SK-N-SH (cell line): Measurements from ENCODE around the gene CEP131. TPM values are rescaled to one million over a fixed set of nuclear protein-coding genes. Genes with fewer than 3 reads are reported as not detected.

Experiments used
- CTCF ChIA-PET: fragments of 300-600, 350-600 bp; formaldehyde crosslinking; extraction: SDS; loops from one replicate; lab custom pipeline; 2021; lab: Yijun Ruan, JAX
- POLR2A ChIA-PET: fragments of 350-600 bp; sonication (Branson Sonifier 250); formaldehyde crosslinking; extraction: SDS; loops from one replicate; lab custom pipeline; 2020; ENCODE audit warnings: antibody characterized with exemption, inconsistent platforms; lab: Yijun Ruan, JAX
- DNase-seq: peaks from one replicate; pipeline ENCODE4 v3.0.0; 2012
- H2AFZ ChIP-seq: fragments of 200-600 bp; sonication (generic); 2 replicates; pipeline ENCODE4 v1.8.1; 2016; ENCODE audit warnings: antibody characterized with exemption, mild to moderate bottlenecking, low read depth
- H3F3A ChIP-seq: fragments of 200-600 bp; sonication (generic); replicated peaks from 2 replicates; pipeline ENCODE3; 2016; ENCODE audit warnings: antibody characterized with exemption, mild to moderate bottlenecking; ENCODE audit not compliant: insufficient read depth
- H3K27ac ChIP-seq, 2 experiments: fragments of 200-500 bp in 1 of 2; fragments of 200-600 bp in 1 of 2; sonication (Bioruptor generic) in 1 of 2; sonication (generic), shearing (Covaris generic) in 1 of 2; 2 replicates each; pipeline versions ENCODE4 v1.5.1 to v1.6.1; 2014 to 2016; ENCODE audit warnings: low read depth in 2 of 2, inconsistent platforms in 1 of 2, low read length in 1 of 2, mild to moderate bottlenecking in 1 of 2, mixed read lengths in 1 of 2
- H3K27me3 ChIP-seq: fragments of 200-600 bp; sonication (generic), shearing (Covaris generic); 2 replicates; pipeline ENCODE4 v1.6.1; 2016; ENCODE audit warnings: mixed run types; ENCODE audit not compliant: insufficient read depth
- H3K36me3 ChIP-seq, 2 experiments: fragments of 200-500 bp in 1 of 2; fragments of 200-600 bp in 1 of 2; sonication (Bioruptor generic) in 1 of 2; sonication (generic) in 1 of 2; replicated peaks in 1 of 2; 2 replicates each; pipeline versions ENCODE3 to v1.5.1; 2014 to 2016; ENCODE audit warnings: low read length in 1 of 2, mild to moderate bottlenecking in 1 of 2; ENCODE audit not compliant: insufficient read depth in 2 of 2, control insufficient read depth in 1 of 2
- H3K4me1 ChIP-seq, 2 experiments: fragments of 200-500 bp in 1 of 2; fragments of 200-600 bp in 1 of 2; sonication (Bioruptor generic) in 1 of 2; sonication (generic), shearing (Covaris generic) in 1 of 2; 2 replicates each; pipeline versions ENCODE4 v1.5.1 to v1.6.1; 2014 to 2016; ENCODE audit warnings: low read depth in 1 of 2, low read length in 1 of 2, mixed run types in 1 of 2; ENCODE audit not compliant: insufficient read depth in 2 of 2, control insufficient read depth in 1 of 2
- H3K4me2 ChIP-seq: fragments of 200-600 bp; sonication (generic), shearing (Covaris generic); 2 replicates; pipeline ENCODE4 v1.6.1; 2017; ENCODE audit warnings: mixed run types
- H3K4me3 ChIP-seq, 2 experiments: fragments of 200-500 bp in 1 of 2; fragments of 200-600 bp in 1 of 2; sonication (Bioruptor generic) in 1 of 2; sonication (generic), shearing (Covaris generic) in 1 of 2; 2 replicates each; pipeline versions ENCODE4 v1.5.1 to v1.8.1; 2014 to 2016; ENCODE audit warnings: low read depth in 2 of 2, inconsistent platforms in 1 of 2, low read length in 1 of 2, mild to moderate bottlenecking in 1 of 2, mixed read lengths in 1 of 2, moderate library complexity in 1 of 2
- H3K79me2 ChIP-seq: fragments of 200-600 bp; sonication (generic); 2 replicates; pipeline ENCODE4 v1.8.1; 2017; ENCODE audit warnings: mild to moderate bottlenecking; ENCODE audit not compliant: insufficient read depth
- H3K9ac ChIP-seq: fragments of 200-600 bp; sonication (generic); 2 replicates; pipeline ENCODE4 v1.6.1; 2017; ENCODE audit warnings: mixed run types
- H3K9me2 ChIP-seq: fragments of 200-600 bp; sonication (generic); 2 replicates; pipeline ENCODE4 v1.6.1; 2017; ENCODE audit warnings: mixed run types
- H3K9me3 ChIP-seq: fragments of 200-600 bp; sonication (generic); 2 replicates; pipeline ENCODE4 v1.6.1; 2017; ENCODE audit warnings: mixed run types, mild to moderate bottlenecking, moderate library complexity
- H4K20me1 ChIP-seq: fragments of 200-600 bp; sonication (generic); 2 replicates; pipeline ENCODE4 v1.6.1; 2017; ENCODE audit warnings: mild to moderate bottlenecking, mixed run types; ENCODE audit not compliant: insufficient read depth
- CHD2 ChIP-seq: fragments of 150-350 bp; IDR thresholded peaks from 2 replicates; pipeline ENCODE4 v1.6.1; 2018; ENCODE audit warnings: low read length; ENCODE audit not compliant: partially characterized antibody
- CTCF ChIP-seq: fragments of 200-600 bp; sonication (generic); IDR thresholded peaks from 2 replicates; pipeline ENCODE4 v1.6.1; 2017; ENCODE audit warnings: antibody characterized with exemption, mild to moderate bottlenecking, moderate library complexity
- ELF1 ChIP-seq: IDR thresholded peaks from 2 replicates; pipeline ENCODE4 v1.4.0; 2012
- EP300 ChIP-seq, 2 experiments: IDR thresholded peaks; 2 replicates each; pipeline versions ENCODE4 v1.4.0 to v1.6.1; 2012; ENCODE audit warnings: borderline replicate concordance in 1 of 2, low read depth in 1 of 2, low read length in 1 of 2
- EZH2phosphoT487 ChIP-seq: fragments of 200-600 bp; sonication (generic); IDR thresholded peaks from 2 replicates; pipeline ENCODE4 v1.6.1; 2017; ENCODE audit warnings: low read depth, mixed run types, mild to moderate bottlenecking, antibody characterized with exemption, moderate library complexity, borderline replicate concordance
- FOSL2 ChIP-seq: IDR thresholded peaks from 2 replicates; pipeline ENCODE4 v1.4.0; 2012; ENCODE audit warnings: low read depth, mild to moderate bottlenecking, moderate library complexity, borderline replicate concordance
- FOXM1 ChIP-seq: IDR thresholded peaks from 2 replicates; pipeline ENCODE4 v1.4.0; 2012; ENCODE audit warnings: low read depth, mild to moderate bottlenecking
- GABPA ChIP-seq: IDR thresholded peaks from 2 replicates; pipeline ENCODE4 v1.4.0; 2012; ENCODE audit warnings: low read depth, mild to moderate bottlenecking
- NFIC ChIP-seq: IDR thresholded peaks from 2 replicates; pipeline ENCODE4 v1.4.0; 2012; ENCODE audit warnings: borderline replicate concordance
- POLR2AphosphoS5 ChIP-seq: IDR thresholded peaks from 2 replicates; pipeline ENCODE4 v1.6.1; 2012; ENCODE audit warnings: low read depth, low read length
- RAD21 ChIP-seq: IDR thresholded peaks from 2 replicates; pipeline ENCODE4 v1.6.1; 2012; ENCODE audit warnings: mild to moderate bottlenecking, low read length
- RCOR1 ChIP-seq: fragments of 150-350 bp; IDR thresholded peaks from 2 replicates; pipeline ENCODE4 v1.6.1; 2017; ENCODE audit warnings: antibody characterized with exemption, low read length
- RFX5 ChIP-seq: IDR thresholded peaks from 2 replicates; pipeline ENCODE4 v1.6.1; 2012; ENCODE audit warnings: mild to moderate bottlenecking, improper control_type of control experiment, low read length
- SIN3A ChIP-seq: IDR thresholded peaks from 2 replicates; pipeline ENCODE4 v1.6.1; 2012; ENCODE audit warnings: low read depth, mild to moderate bottlenecking, low read length, moderate library complexity, borderline replicate concordance
- TAF1 ChIP-seq: IDR thresholded peaks from 2 replicates; pipeline ENCODE4 v1.6.1; 2012; ENCODE audit warnings: low read depth, mild to moderate bottlenecking, low read length, moderate library complexity, borderline replicate concordance
- TCF12 ChIP-seq: IDR thresholded peaks from 2 replicates; pipeline ENCODE4 v1.4.0; 2012
- TEAD4 ChIP-seq: IDR thresholded peaks from 2 replicates; pipeline ENCODE4 v1.4.0; 2012; ENCODE audit warnings: mild to moderate bottlenecking, borderline replicate concordance; ENCODE audit not compliant: insufficient read depth
- USF1 ChIP-seq: IDR thresholded peaks from 2 replicates; pipeline ENCODE4 v1.4.0; 2012; ENCODE audit warnings: low read depth, borderline replicate concordance
- USF2 ChIP-seq: fragments of 150-350 bp; IDR thresholded peaks from 2 replicates; pipeline ENCODE4 v1.6.1; 2017; ENCODE audit warnings: antibody characterized with exemption, low read length, low read depth, borderline replicate concordance
- YY1 ChIP-seq: IDR thresholded peaks from 2 replicates; pipeline ENCODE4 v1.4.0; 2012; ENCODE audit warnings: low read depth, mild to moderate bottlenecking
- WGBS: methylation state at CpG from one replicate; pipeline ENCODE4 v1.1.6; 2017; ENCODE audit warnings: low lambda C conversion rate; 5-methylcytosine and 5-hydroxymethylcytosine counted together
- polyA plus RNA-seq, 3 experiments: library from polyadenylated mRNA; depleted of rRNA; stranded (reverse); fragments of >200 nt; gene quantifications; 2 replicates each; pipeline ENCODE4 v1.2.3, GENCODE V29; 2012
- TF ChIP-seq, protein P1 (sequence below): IDR thresholded peaks from 2 replicates; pipeline ENCODE4 v1.4.0; 2012; ENCODE audit warnings: low read depth, borderline replicate concordance
- TF ChIP-seq, protein P2 (sequence below): IDR thresholded peaks from 2 replicates; pipeline ENCODE4; 2012

The CEP131 gene
- polyA plus RNA-seq, 1 of the 3 experiments (the other 2 are of a cell fraction) = 34.8 TPM

DNA sequence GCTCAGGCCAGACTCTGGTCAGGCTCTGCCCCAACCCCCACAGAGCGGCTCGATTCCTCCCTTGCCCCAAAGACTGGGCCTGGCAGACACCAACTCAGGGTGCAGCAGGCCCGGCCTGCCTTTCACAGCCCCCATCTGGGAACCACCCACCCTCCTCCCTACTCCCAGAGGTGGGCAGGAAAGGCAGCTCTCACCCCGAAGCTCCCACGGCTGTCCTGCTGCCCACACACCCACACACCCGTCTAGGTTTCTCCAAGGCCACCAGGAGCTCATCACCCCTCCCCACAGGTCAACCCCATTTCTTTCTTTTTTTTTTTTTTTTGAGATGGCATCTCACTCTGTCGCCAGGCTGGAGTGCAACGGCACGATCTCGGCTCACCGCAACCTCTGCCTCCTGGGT, 3.8 kb downstream of the CEP131 start:
- Histone ChIP-seq H2AFZ (no peak overlapping the region), H4K20me1 (no peaks in the 10 kb centered on the region), H3F3A (peaks cover 6% of the 10 kb centered on the region), H3K9me2 (no peaks in the 10 kb centered on the region), H3K4me3 (no peak overlapping the region), H3K27me3 (no peaks in the 10 kb centered on the region), H3K79me2 (peaks cover 17% of the 10 kb centered on the region), H3K27ac (no peak overlapping the region), H3K9ac (no peak overlapping the region), H3K9me3 (no peaks in the 10 kb centered on the region), H3K36me3 (peaks cover 0 to 2% of the 10 kb centered on the region in 2 experiments), H3K4me1 (peaks cover 7 to 16% of the 10 kb centered on the region in 2 experiments; a peak in 3 of 4 replicates), H3K4me2 (no peak overlapping the region)
- ChIA-PET CTCF (interaction anchor here (1.0 to 3.2 kb wide), 5 partner anchors 18 to 113 kb away, joined by 3 to 19 read pairs (median 6); no protein-coding TSS in a partner anchor), POLR2A (no interaction called here)
- no peak for TF ChIP-seq CHD2
- TF ChIP-seq TAF1 = no peak
- no peak for TF ChIP-seq SIN3A
- TF ChIP-seq GABPA = no peak
- TF ChIP-seq YY1 = no peak
- no peak for TF ChIP-seq EP300 (IDR thresholded peaks at IDR 0.05; ENCODE audit: borderline replicate concordance in 1 of 2, low read depth in 1 of 2, low read length in 1 of 2)
- no peak for TF ChIP-seq FOXM1
- TF ChIP-seq TCF12 = no peak
- no peak for TF ChIP-seq NFIC
- TF ChIP-seq POLR2AphosphoS5 = no peak
- WGBS = 96% methylated on average over 11 of the region's 11 CpGs
- no peak for DNase-seq

- no peak for DNase-seq
- H3K9me2 ChIP-seq = no peaks in the 10 kb centered on the region
- WGBS = 91% methylated on average over 7 of the region's 13 CpGs
- peaks cover 0 to 2% of the 10 kb centered on the region in 2 experiments for H3K36me3 ChIP-seq
- no peaks in the 10 kb centered on the region for H3K27me3 ChIP-seq
- H3K4me1 ChIP-seq = peaks cover 7 to 12% of the 10 kb centered on the region in 2 experiments; a peak in 3 of 4 replicates
- H2AFZ ChIP-seq = no peak overlapping the region
- no peak overlapping the region for H3K27ac ChIP-seq
- ChIA-PET CTCF (interaction anchor here (1.5 to 2.2 kb wide), 3 partner anchors 18 to 75 kb away, joined by 3 to 11 read pairs (median 6); no protein-coding TSS in a partner anchor), POLR2A (no interaction called here)
- peaks cover under 1% of the 10 kb centered on the region for H3F3A ChIP-seq
- H3K9ac ChIP-seq = no peak overlapping the region
- no peaks in the 10 kb centered on the region for H3K9me3 ChIP-seq
- peaks cover 17% of the 10 kb centered on the region for H3K79me2 ChIP-seq
- no peak overlapping the region for H3K4me2 ChIP-seq
- no peak overlapping the region for H3K4me3 ChIP-seq
- H4K20me1 ChIP-seq = no peaks in the 10 kb centered on the region
- no peak for TF ChIP-seq RFX5
- TF ChIP-seq TEAD4 = no peak
- TF ChIP-seq RCOR1 = no peak
- TF ChIP-seq, protein P1, sequence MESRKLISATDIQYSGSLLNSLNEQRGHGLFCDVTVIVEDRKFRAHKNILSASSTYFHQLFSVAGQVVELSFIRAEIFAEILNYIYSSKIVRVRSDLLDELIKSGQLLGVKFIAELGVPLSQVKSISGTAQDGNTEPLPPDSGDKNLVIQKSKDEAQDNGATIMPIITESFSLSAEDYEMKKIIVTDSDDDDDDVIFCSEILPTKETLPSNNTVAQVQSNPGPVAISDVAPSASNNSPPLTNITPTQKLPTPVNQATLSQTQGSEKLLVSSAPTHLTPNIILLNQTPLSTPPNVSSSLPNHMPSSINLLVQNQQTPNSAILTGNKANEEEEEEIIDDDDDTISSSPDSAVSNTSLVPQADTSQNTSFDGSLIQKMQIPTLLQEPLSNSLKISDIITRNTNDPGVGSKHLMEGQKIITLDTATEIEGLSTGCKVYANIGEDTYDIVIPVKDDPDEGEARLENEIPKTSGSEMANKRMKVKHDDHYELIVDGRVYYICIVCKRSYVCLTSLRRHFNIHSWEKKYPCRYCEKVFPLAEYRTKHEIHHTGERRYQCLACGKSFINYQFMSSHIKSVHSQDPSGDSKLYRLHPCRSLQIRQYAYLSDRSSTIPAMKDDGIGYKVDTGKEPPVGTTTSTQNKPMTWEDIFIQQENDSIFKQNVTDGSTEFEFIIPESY = no peak
- TF ChIP-seq RAD21 = no peak
- TF ChIP-seq, protein P2, sequence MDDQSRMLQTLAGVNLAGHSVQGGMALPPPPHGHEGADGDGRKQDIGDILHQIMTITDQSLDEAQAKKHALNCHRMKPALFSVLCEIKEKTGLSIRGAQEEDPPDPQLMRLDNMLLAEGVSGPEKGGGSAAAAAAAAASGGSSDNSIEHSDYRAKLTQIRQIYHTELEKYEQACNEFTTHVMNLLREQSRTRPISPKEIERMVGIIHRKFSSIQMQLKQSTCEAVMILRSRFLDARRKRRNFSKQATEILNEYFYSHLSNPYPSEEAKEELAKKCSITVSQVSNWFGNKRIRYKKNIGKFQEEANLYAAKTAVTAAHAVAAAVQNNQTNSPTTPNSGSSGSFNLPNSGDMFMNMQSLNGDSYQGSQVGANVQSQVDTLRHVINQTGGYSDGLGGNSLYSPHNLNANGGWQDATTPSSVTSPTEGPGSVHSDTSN = no peak
- no peak for TF ChIP-seq CTCF
- no peak for TF ChIP-seq FOSL2
- TF ChIP-seq CHD2 = no peak
- TF ChIP-seq TAF1 = no peak
- TF ChIP-seq ELF1 = no peak
- TF ChIP-seq FOXM1 = no peak
- TF ChIP-seq USF2 = no peak
- TF ChIP-seq EZH2phosphoT487 = no peak
- no peak for TF ChIP-seq USF1
- TF ChIP-seq SIN3A = no peak
These were observed 4.3 kb downstream of the CEP131 start for GRCh38 chr17:81218459-81218858.
